ENCODE measurements around the gene XRCC3.

DNA sequence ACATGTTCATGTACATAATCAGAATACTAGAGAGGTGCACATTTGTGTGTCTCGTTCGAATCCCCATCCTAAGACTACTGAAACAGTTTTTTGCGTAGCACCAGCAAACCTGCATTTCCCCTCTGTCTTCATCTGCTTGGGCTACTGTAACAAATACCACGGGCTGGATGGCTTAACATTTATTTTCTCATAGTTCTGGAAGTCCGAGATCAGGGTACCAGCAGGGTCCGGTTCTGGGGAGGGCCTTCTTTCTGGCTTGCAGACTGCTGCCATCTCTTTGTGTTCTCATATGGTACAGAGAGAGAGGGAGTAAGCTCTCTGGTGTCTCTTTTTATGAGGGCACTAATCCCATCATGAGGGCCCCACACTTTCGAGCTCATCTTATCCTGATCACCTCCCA is 55.6 kb downstream of the XRCC3 start:
- TF ChIP-seq, protein P1, sequence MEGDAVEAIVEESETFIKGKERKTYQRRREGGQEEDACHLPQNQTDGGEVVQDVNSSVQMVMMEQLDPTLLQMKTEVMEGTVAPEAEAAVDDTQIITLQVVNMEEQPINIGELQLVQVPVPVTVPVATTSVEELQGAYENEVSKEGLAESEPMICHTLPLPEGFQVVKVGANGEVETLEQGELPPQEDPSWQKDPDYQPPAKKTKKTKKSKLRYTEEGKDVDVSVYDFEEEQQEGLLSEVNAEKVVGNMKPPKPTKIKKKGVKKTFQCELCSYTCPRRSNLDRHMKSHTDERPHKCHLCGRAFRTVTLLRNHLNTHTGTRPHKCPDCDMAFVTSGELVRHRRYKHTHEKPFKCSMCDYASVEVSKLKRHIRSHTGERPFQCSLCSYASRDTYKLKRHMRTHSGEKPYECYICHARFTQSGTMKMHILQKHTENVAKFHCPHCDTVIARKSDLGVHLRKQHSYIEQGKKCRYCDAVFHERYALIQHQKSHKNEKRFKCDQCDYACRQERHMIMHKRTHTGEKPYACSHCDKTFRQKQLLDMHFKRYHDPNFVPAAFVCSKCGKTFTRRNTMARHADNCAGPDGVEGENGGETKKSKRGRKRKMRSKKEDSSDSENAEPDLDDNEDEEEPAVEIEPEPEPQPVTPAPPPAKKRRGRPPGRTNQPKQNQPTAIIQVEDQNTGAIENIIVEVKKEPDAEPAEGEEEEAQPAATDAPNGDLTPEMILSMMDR (conservative IDR thresholded peaks at IDR 0.05; ENCODE audit: low read depth, low read length): no peak
- TF ChIP-seq EZH2phosphoT487 (IDR thresholded peaks at IDR 0.05; ENCODE audit: borderline replicate concordance, low read length) (no peak), EZH2 (IDR thresholded peaks at IDR 0.05; ENCODE audit: low read length, unreplicated experiment) (no peak)
